ENCODE data around the gene ULK2. TPM values are rescaled to one million over a fixed set of nuclear protein-coding genes. Genes with fewer than 3 reads are reported as not detected.
A peak's percentile ranks its signal among the peaks of the same experiment; 100 is the strongest.

The ULK2 gene
- total and polyA plus RNA-seq, 2 of the 13 experiments (the other 11 are each of a cell fraction or from before 2014, with no cell fraction given), result 0.01 TPM; not detected in 1

DNA sequence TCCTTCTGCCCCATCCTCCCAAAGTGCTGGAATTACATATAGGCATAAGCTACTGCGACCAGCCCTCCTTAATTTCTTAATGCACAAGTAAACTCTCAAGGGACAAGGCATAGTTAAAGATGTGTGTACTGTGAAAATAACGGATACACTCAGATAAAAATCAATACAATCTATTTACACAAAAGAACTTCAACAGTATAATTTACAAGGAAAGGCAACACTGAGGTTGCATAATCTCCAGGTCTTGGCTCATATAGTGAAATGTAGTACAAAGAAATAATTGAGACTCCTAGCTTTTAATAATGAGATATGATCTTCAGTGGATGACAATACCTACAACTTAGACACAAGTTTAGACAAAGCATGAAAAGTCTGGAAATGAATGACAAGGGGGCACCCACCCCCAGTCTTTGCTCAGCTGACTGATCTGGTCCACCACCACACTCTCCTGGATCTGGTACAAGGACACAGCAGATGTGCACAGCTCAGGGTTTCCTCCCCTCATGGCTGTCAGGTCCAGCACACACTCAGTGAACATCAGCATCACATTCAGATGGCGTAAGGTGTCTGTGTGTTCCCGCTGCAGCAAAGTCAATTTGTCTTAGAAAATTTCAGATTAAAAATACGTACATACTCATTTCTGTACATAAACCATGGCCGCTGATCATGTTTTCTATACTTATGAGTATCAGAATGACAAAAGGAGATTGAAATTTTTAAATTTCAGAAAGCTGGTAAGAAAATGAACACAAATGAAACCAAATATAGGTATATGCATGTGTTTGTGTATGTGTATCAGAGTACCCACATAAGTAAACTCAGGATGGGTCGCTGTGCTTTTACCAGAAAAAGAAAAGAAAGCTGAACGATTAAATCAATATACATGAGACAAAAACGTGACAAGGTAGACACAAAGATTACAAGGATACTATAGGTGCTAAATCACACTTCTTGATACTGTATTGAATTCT is 86.0 kb downstream of the ULK2 start (continued):
- TF ChIP-seq HDAC2 (CRISPR knock-in tag; IDR thresholded peaks at IDR 0.05), result peak; percentile 42; the same call in 1 of the 2 replicates
- no peak for TF ChIP-seq NR2C2 (CRISPR knock-in tag; IDR thresholded peaks at IDR 0.05; ENCODE audit: borderline replicate concordance)

GRCh38 chr17:19780846-19781245 is 86.9 kb downstream of the ULK2 start:
- no peak for DNase-seq (ENCODE audit: low spot score)
- Histone ChIP-seq H3K4me3 (replicated peaks in 1 of 3; ENCODE audit: insufficient read depth in 1 of 3, low read depth in 2 of 3, low read length in 3 of 3) (no peak overlapping the region), H3K27ac (ENCODE audit: extremely low read length, insufficient read depth, low read length) (no peak overlapping the region), H4K20me1 (ENCODE audit: insufficient read depth, low read length) (no peaks in the 10 kb centered on the region), H3K79me2 (ENCODE audit: insufficient read depth, low read length) (no peaks in the 10 kb centered on the region), H3K36me3 (replicated peaks in 1 of 2; ENCODE audit: control insufficient read depth in 1 of 2, insufficient read depth in 2 of 2, low read length in 2 of 2) (no peaks in the 10 kb centered on the region), H2AFZ (ENCODE audit: low read length) (no peak overlapping the region), H3K4me1 (ENCODE audit: insufficient read depth, low read length) (peaks cover 8% of the 10 kb centered on the region; the same call in 1 of the 2 replicates), H3K9me3 (ENCODE audit: low read length) (no peaks in the 10 kb centered on the region), H3K27me3 (ENCODE audit: control insufficient read depth in 1 of 2, insufficient read depth in 2 of 2, low read length in 2 of 2) (peaks cover 0 to 7% of the 10 kb centered on the region in 2 experiments; a peak in 1 of 5 replicates), H3K4me2 (ENCODE audit: low read depth, low read length) (no peak overlapping the region), H3K9ac (ENCODE audit: insufficient read depth, low read depth, low read length) (no peak overlapping the region)
- 74% methylated on average over 4 of the region's 4 CpGs for WGBS (ENCODE audit: low lambda C conversion rate)
- TF ChIP-seq JDP2 (CRISPR knock-in tag; IDR thresholded peaks at IDR 0.05; ENCODE audit: borderline replicate concordance), result no peak
- no TSS peak for BruUV-seq (replicated peaks)
- in situ Hi-C loops (cut with HindIII; ENCODE audit: extremely low pct_ligation_motif_present, low pct_unique_long_range_greater_than_20kb) (no loop called here), intact Hi-C loops (cut with micrococcal nuclease; ENCODE audit: unreplicated experiment) (no loop called here)
- ChIA-PET CTCF (ENCODE audit: low intra/inter-chr PET ratio, low total read pairs) (no interaction called here), POLR2A (no interaction called here)
- no peak for FAIRE-seq
- ATAC-seq, result no peak

- Histone ChIP-seq H3K36me3 (replicated peaks in 1 of 2; ENCODE audit: control insufficient read depth in 1 of 2, insufficient read depth in 2 of 2, low read length in 2 of 2) (no peaks in the 10 kb centered on the region), H3K9me3 (ENCODE audit: low read length) (no peaks in the 10 kb centered on the region), H3K4me2 (ENCODE audit: low read depth, low read length) (no peak overlapping the region), H3K79me2 (ENCODE audit: insufficient read depth, low read length) (no peaks in the 10 kb centered on the region), H4K20me1 (ENCODE audit: insufficient read depth, low read length) (no peaks in the 10 kb centered on the region), H3K4me3 (replicated peaks in 1 of 3; ENCODE audit: insufficient read depth in 1 of 3, low read depth in 2 of 3, low read length in 3 of 3) (no peak overlapping the region), H2AFZ (ENCODE audit: low read length) (no peak overlapping the region), H3K27ac (ENCODE audit: extremely low read length, insufficient read depth, low read length) (no peak overlapping the region), H3K27me3 (ENCODE audit: control insufficient read depth in 1 of 2, insufficient read depth in 2 of 2, low read length in 2 of 2) (peaks cover 0 to 28% of the 10 kb centered on the region in 2 experiments; a peak in 2 of 5 replicates), H3K9ac (ENCODE audit: insufficient read depth, low read depth, low read length) (no peak overlapping the region), H3K4me1 (ENCODE audit: insufficient read depth, low read length) (peaks cover 13% of the 10 kb centered on the region)
- CTCF ChIA-PET (ENCODE audit: low intra/inter-chr PET ratio, low total read pairs), result no interaction called here
- intact Hi-C loops (cut with micrococcal nuclease; ENCODE audit: unreplicated experiment), result no loop called here
- ATAC-seq (no peak), FAIRE-seq (no peak), DNase-seq (ENCODE audit: low spot score) (no peak)
- POLR2A ChIA-PET, result no interaction called here
- TF ChIP-seq ZNF253 (CRISPR knock-in tag; IDR thresholded peaks at IDR 0.05; ENCODE audit: borderline replicate concordance), result no peak
- no peak for TF ChIP-seq THAP8 (CRISPR knock-in tag; IDR thresholded peaks at IDR 0.05; ENCODE audit: borderline replicate concordance)
- in situ Hi-C loops (cut with HindIII; ENCODE audit: extremely low pct_ligation_motif_present, low pct_unique_long_range_greater_than_20kb), result no loop called here
- WGBS (ENCODE audit: low lambda C conversion rate), result 5% methylated on average over 6 of the region's 6 CpGs
- BruUV-seq (replicated peaks), result no TSS peak
Observed at GRCh38 chr17:19773534-19773933, 94.2 kb downstream of the ULK2 start.

Measured in HepG2 (cell line).